HG02852 (cell line): Measurements from ENCODE around the gene GNA12.
"Not testable (repeated sequence)": the region's sequence is repeated elsewhere in the genome, so short reads cannot be mapped to it uniquely, and the experiment has no call there.

Experiments
- ATAC-seq: cut with Tn5 transposase; IDR thresholded peaks from one replicate; pipeline ENCODE4 v1.9.1; 2021; ENCODE audit warnings: mild to moderate bottlenecking, moderate library complexity; ENCODE audit not compliant: unreplicated experiment

The GNA12 gene

GRCh38 chr7:2732388-2732787 lies 111.7 kb downstream of the GNA12 start:
- ATAC-seq, result no peak

GRCh38 chr7:2730846-2731770 lies 113.0 kb downstream of the GNA12 start:
- ATAC-seq, result no peak

- ATAC-seq, result no peak
These were observed 114.0 kb downstream of the GNA12 start for GRCh38 chr7:2729893-2730716.

GRCh38 chr7:2729031-2729892 lies 114.8 kb downstream of the GNA12 start:
- no peak for ATAC-seq

GRCh38 chr7:2728316-2729030 lies 115.6 kb downstream of the GNA12 start:
- no peak for ATAC-seq

GRCh38 chr7:2727206-2727605 lies 116.9 kb downstream of the GNA12 start:
- ATAC-seq, result not testable (repeated sequence)

GRCh38 chr7:2726316-2727018 lies 117.6 kb downstream of the GNA12 start:
- no peak for ATAC-seq

GRCh38 chr7:2725178-2726105 lies 118.7 kb downstream of the GNA12 start:
- no peak for ATAC-seq

- ATAC-seq, result no peak
These were observed 119.5 kb downstream of the GNA12 start for GRCh38 chr7:2724453-2725177.

- ATAC-seq, result not testable (repeated sequence)
These were observed 120.1 kb downstream of the GNA12 start for GRCh38 chr7:2724036-2724435.

- no peak for ATAC-seq
These were observed 120.8 kb downstream of the GNA12 start for GRCh38 chr7:2723138-2723850.

- ATAC-seq, result no peak
These were observed 121.5 kb downstream of the GNA12 start for GRCh38 chr7:2722591-2722990.

- ATAC-seq, result no peak
These were observed 122.3 kb downstream of the GNA12 start for GRCh38 chr7:2721842-2722241.

GRCh38 chr7:2720024-2720423 lies 124.1 kb downstream of the GNA12 start:
- no peak for ATAC-seq

- ATAC-seq, result no peak
These were observed 125.1 kb downstream of the GNA12 start for GRCh38 chr7:2719007-2719406.

- no peak for ATAC-seq
These were observed 125.7 kb downstream of the GNA12 start for GRCh38 chr7:2718296-2718965.
